Activated CD4-positive, alpha-beta T cell treated with anti-CD3 and anti-CD28 coated beads, Interleukin-2, amount 50 U/mL, for 48 hours (primary cell): Measurements from ENCODE around the gene SCN1B.
A peak's percentile ranks its signal among the peaks of the same experiment; 100 is the strongest.
"Not testable (repeated sequence)": the region's sequence is repeated elsewhere in the genome, so short reads cannot be mapped to it uniquely, and the experiment has no call there.

Experiments used
- DNase-seq, 2 experiments: peaks; one replicate each; pipeline ENCODE4 v3.0.0-alpha.2; 2020

The SCN1B gene

GRCh38 chr19:35030257-35031071 is at the start of gene SCN1B:
TSS of gene SCN1B (plus strand) at chr19:35030470. CDS start at chr19:35030821, 351 bp downstream.
- DNase-seq: peak; percentile 74 to 77

- DNase-seq: no peak
Measured at GRCh38 chr19:34982275-34982674, 48.0 kb upstream of the SCN1B start.

- DNase-seq: no peak
Measured at GRCh38 chr19:34983786-34984185, 46.5 kb upstream of the SCN1B start.

GRCh38 chr19:34984287-34984686 is 46.0 kb upstream of the SCN1B start:
- DNase-seq: no peak

- peak; percentile 48 to 57 for DNase-seq
Measured at GRCh38 chr19:34985249-34986022, 44.8 kb upstream of the SCN1B start.

GRCh38 chr19:34988119-34988518 is 42.2 kb upstream of the SCN1B start:
- no peak for DNase-seq

- no peak for DNase-seq
Measured at GRCh38 chr19:34989298-34989697, 41.0 kb upstream of the SCN1B start.

GRCh38 chr19:34990578-34991192 is 39.6 kb upstream of the SCN1B start:
- peak; percentile 71 to 81 for DNase-seq

- DNase-seq: no peak
Measured at GRCh38 chr19:34991542-34992333, 38.5 kb upstream of the SCN1B start.

- not testable (repeated sequence) for DNase-seq
Measured at GRCh38 chr19:34992582-34992981, 37.7 kb upstream of the SCN1B start.

GRCh38 chr19:34994286-34994642 is 36.0 kb upstream of the SCN1B start:
- no peak for DNase-seq

- no peak for DNase-seq
Measured at GRCh38 chr19:34994643-34995541, 35.4 kb upstream of the SCN1B start.

GRCh38 chr19:34995551-34995950 is 34.7 kb upstream of the SCN1B start:
- DNase-seq: no peak

GRCh38 chr19:34997071-34997617 is 33.1 kb upstream of the SCN1B start:
- no peak for DNase-seq

GRCh38 chr19:34998224-34998623 is 32.0 kb upstream of the SCN1B start:
- DNase-seq: not testable (repeated sequence)

- no peak for DNase-seq
Measured at GRCh38 chr19:34998777-34999497, 31.3 kb upstream of the SCN1B start.

- DNase-seq: peak; percentile 81 to 84
Measured at GRCh38 chr19:34999498-35000337, 30.6 kb upstream of the SCN1B start, which contains the start of gene GRAMD1A. TSS of gene GRAMD1A (plus strand) at chr19:35000323. CDS start at chr19:35000479, 156 bp downstream.

- no peak for DNase-seq
Measured at GRCh38 chr19:35000338-35000646, 30.0 kb upstream of the SCN1B start.

- peak; percentile 64 to 73 for DNase-seq
Measured at GRCh38 chr19:35000647-35001501, 29.4 kb upstream of the SCN1B start.
